Activated CD8-positive, alpha-beta memory T cell treated with anti-CD3 and anti-CD28 coated beads, Interleukin-2, amount 50 U/mL, for 1 hour (primary cell): Measurements from ENCODE around the gene TRPM3.

ENCODE experiments used
- DNase-seq: peaks from one replicate; pipeline ENCODE4 v3.0.0-alpha.2; 2020; ENCODE audit errors: extremely low read depth

TRPM3 gene

GRCh38 chr9:70610287-70610644 is 511.2 kb downstream of the TRPM3 start:
- no peak for DNase-seq

- no peak for DNase-seq
Observed at GRCh38 chr9:70609542-70610286, 511.7 kb downstream of the TRPM3 start.

- DNase-seq, result no peak
Observed at GRCh38 chr9:70609011-70609410, 512.4 kb downstream of the TRPM3 start.

- DNase-seq, result no peak
Observed at GRCh38 chr9:70607926-70608325, 513.5 kb downstream of the TRPM3 start.

GRCh38 chr9:70607329-70607728 is 514.1 kb downstream of the TRPM3 start:
- DNase-seq, result no peak

- no peak for DNase-seq
Observed at GRCh38 chr9:70603020-70603411, 518.4 kb downstream of the TRPM3 start.

GRCh38 chr9:70602321-70603019 is 519.0 kb downstream of the TRPM3 start:
- DNase-seq, result peak; percentile 5

GRCh38 chr9:70601000-70601951 is 520.1 kb downstream of the TRPM3 start:
- no peak for DNase-seq

GRCh38 chr9:70600506-70600905 is 520.9 kb downstream of the TRPM3 start:
- DNase-seq, result no peak

- DNase-seq, result no peak
Observed at GRCh38 chr9:70597886-70598285, 523.5 kb downstream of the TRPM3 start.

GRCh38 chr9:70595211-70595610 is 526.2 kb downstream of the TRPM3 start:
- no peak for DNase-seq

GRCh38 chr9:70594386-70594944 is 527.0 kb downstream of the TRPM3 start:
- DNase-seq, result no peak

GRCh38 chr9:70593241-70593640 is 528.2 kb downstream of the TRPM3 start:
- DNase-seq, result no peak

- DNase-seq, result no peak
Observed at GRCh38 chr9:70590315-70590677, 531.1 kb downstream of the TRPM3 start.

GRCh38 chr9:70589571-70590314 is 531.7 kb downstream of the TRPM3 start:
- DNase-seq, result no peak

- DNase-seq, result no peak
Observed at GRCh38 chr9:70588999-70589398, 532.4 kb downstream of the TRPM3 start.

- no peak for DNase-seq
Observed at GRCh38 chr9:70588381-70588780, 533.0 kb downstream of the TRPM3 start.

- no peak for DNase-seq
Observed at GRCh38 chr9:70587201-70587600, 534.2 kb downstream of the TRPM3 start.

- no peak for DNase-seq
Observed at GRCh38 chr9:70586476-70586875, 534.9 kb downstream of the TRPM3 start.

- no peak for DNase-seq
Observed at GRCh38 chr9:70581955-70582350, 539.5 kb downstream of the TRPM3 start.

GRCh38 chr9:70581214-70581954 is 540.0 kb downstream of the TRPM3 start:
- no peak for DNase-seq
